Left ventricle myocardium inferior (tissue), 1 donor: ENCODE results near the gene BTBD9. TPM values are rescaled to one million over a fixed set of nuclear protein-coding genes. Genes with fewer than 3 reads are reported as not detected.
A peak's percentile ranks its signal among the peaks of the same experiment; 100 is the strongest.

Source experiments
- DNase-seq: peaks from one replicate; pipeline ENCODE4 v3.0.0-alpha.2; 2020
- H3K27ac ChIP-seq: fragments of 200-600 bp; replicated peaks from 2 replicates; pipeline ENCODE4 v1.8.0; 2021
- H3K27me3 ChIP-seq: fragments of 200-600 bp; 2 replicates; pipeline ENCODE4 v1.8.0; 2021; ENCODE audit warnings: low read depth
- H3K36me3 ChIP-seq: fragments of 200-600 bp; 2 replicates; pipeline ENCODE4 v1.8.0; 2021
- H3K4me1 ChIP-seq: fragments of 200-600 bp; 2 replicates; pipeline ENCODE4 v1.8.0; 2021
- H3K4me3 ChIP-seq: fragments of 200-600 bp; 2 replicates; pipeline ENCODE4 v1.8.0; 2021; ENCODE audit warnings: mild to moderate bottlenecking, moderate library complexity
- H3K9me3 ChIP-seq: fragments of 200-600 bp; replicated peaks from 2 replicates; pipeline ENCODE4 v1.8.0; 2021
- intact Hi-C: fragments of 100-400 bp; cut with micrococcal nuclease; formaldehyde crosslinking; loops from one replicate; pipeline ENCODE4 v1.11.0; 2022
- total RNA-seq: library from RNA; stranded (reverse); fragmentation: NEBNext Ultra II Directional; extraction: Animal tissue kit (Norgen Biotek cat#: 25700); gene quantifications from one replicate; pipeline ENCODE4 v1.2.1, GENCODE V29; 2021
- TF ChIP-seq, protein P1 (sequence below): fragments of 200-600 bp; IDR thresholded peaks from 2 replicates; pipeline ENCODE4 v1.8.0; 2021; ENCODE audit warnings: antibody characterized with exemption, mild to moderate bottlenecking, borderline replicate concordance
- donor health status: DM: no; HTN: yes; CAD: no; lungs with severe emphysema.

Gene BTBD9
- total RNA-seq, 1 donor from 2014 or later, result 16.5 TPM

DNA sequence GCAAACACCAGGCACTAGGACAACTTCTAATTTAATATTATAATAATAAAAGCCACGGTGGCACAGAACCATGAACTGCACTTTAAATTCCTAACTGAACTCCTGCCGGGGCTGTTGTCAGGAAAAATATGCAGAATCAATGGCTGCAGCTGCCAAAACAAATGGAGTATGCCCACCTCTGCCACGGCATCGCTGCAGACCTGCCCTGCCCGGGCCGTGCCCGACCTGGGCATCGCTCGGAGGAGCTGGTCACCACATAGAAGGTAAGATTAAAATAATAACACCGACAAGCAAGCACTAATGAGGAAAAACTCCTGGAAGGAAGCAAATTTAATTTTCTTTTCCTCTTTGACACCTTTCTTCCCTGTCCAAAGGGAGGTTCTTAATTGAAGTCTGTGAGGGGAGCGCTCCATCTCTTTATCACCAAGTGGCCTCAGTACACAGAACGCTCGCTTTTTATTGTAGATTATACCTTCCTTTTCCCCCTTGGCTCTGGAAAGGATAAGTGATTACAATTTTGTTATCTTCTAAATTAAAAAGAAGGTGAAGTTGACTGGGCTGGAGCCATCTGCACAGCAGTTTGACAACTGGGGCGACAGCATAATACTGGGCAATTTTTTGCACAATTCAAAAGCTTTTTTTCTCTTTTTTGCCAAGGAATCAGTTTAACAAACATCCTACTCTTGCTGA is 468.9 kb downstream of the BTBD9 start:
- intact Hi-C loops, result no loop called here
- H3K4me3 ChIP-seq, result no peak overlapping the region
- no peaks in the 10 kb centered on the region for H3K27me3 ChIP-seq

DNA sequence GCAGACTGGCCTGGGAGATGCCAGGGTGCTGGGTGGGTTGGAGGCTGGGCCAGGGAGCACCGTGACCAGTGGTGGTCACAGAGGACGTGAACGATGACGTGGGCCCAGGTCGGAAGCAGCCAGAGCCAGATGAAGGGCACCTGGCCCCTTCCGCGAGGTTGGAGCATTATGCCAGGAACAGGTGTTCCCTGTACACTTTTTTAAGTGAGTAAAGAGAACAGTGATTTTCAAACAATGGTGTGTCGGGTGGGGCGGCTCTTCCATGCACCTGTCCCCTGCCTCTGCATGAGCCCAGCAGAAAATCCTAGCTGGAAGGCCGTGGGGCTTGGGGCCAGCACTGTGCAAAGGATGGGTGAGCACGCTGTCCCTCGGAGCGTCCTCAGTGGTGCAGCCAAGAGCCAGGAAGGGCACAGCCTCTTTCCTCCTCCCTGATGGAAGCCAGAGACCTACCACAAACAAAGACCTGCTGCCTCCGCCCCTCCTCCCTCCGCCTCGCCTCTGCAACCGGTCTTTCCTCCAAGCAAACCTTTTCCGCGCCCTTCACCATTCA is 469.7 kb downstream of the BTBD9 start:
- no peaks in the 10 kb centered on the region for H3K27me3 ChIP-seq
- intact Hi-C loops, result no loop called here
- H3K4me1 ChIP-seq, result peaks cover 5% of the 10 kb centered on the region
- H3K36me3 ChIP-seq, result peaks cover 18% of the 10 kb centered on the region
- TF ChIP-seq, protein P1, sequence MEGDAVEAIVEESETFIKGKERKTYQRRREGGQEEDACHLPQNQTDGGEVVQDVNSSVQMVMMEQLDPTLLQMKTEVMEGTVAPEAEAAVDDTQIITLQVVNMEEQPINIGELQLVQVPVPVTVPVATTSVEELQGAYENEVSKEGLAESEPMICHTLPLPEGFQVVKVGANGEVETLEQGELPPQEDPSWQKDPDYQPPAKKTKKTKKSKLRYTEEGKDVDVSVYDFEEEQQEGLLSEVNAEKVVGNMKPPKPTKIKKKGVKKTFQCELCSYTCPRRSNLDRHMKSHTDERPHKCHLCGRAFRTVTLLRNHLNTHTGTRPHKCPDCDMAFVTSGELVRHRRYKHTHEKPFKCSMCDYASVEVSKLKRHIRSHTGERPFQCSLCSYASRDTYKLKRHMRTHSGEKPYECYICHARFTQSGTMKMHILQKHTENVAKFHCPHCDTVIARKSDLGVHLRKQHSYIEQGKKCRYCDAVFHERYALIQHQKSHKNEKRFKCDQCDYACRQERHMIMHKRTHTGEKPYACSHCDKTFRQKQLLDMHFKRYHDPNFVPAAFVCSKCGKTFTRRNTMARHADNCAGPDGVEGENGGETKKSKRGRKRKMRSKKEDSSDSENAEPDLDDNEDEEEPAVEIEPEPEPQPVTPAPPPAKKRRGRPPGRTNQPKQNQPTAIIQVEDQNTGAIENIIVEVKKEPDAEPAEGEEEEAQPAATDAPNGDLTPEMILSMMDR, result no peak
- no peak overlapping the region for H3K27ac ChIP-seq
- DNase-seq, result no peak
- no peaks in the 10 kb centered on the region for H3K9me3 ChIP-seq
- H3K4me3 ChIP-seq, result no peak overlapping the region

More for the DNA sequence above, 468.9 kb downstream of the BTBD9 start:
- Histone ChIP-seq H3K4me1 (peaks cover 5% of the 10 kb centered on the region), H3K36me3 (peaks cover 19% of the 10 kb centered on the region), H3K9me3 (no peaks in the 10 kb centered on the region), H3K27ac (no peak overlapping the region)
- TF ChIP-seq, protein P1, result no peak
- DNase-seq, result no peak

DNA sequence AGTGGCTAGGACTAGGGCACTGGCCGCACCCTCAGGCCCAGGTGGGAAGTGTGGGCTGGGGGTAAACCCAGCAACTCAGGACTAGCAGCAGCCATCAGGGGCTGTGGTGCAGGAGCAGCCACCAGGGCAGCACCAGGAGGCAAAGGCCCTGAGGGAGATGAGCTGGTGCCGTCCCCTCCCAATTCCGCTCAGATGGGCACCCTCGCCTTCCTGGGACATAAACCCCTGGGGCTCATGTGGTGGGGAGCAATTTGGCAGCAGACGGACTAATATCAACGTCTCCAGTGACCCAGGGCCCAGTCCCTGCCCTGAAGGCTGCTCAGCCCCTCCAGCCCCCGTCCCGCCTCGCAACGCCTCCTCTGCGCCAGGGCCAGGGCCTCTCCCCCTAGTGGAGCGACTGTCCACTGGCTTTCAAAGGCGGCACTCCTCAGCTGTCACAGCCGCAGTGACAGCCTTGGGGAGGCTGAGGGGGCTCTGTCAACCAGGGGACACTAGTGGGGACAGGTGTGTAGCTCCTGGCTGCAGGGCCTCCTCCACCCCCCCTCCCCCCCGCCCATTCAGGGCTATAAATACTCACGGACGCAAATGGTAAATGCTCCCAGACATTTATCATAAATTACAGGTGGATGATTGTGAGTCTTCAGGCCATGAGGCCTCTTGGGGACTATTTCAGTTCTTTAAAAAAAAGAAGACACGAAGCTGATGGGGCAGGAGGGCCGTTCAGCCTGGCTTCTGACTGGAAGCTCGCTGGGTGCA is 470.3 kb downstream of the BTBD9 start:
- Histone ChIP-seq H3K9me3 (no peaks in the 10 kb centered on the region), H3K27me3 (no peaks in the 10 kb centered on the region), H3K4me1 (peaks cover 5% of the 10 kb centered on the region), H3K27ac (peak overlapping the region; percentile 15), H3K4me3 (no peak overlapping the region), H3K36me3 (peaks cover 11% of the 10 kb centered on the region)
- no peak for DNase-seq
- intact Hi-C loops, result no loop called here
- TF ChIP-seq, protein P1, result peak; percentile 26

DNA sequence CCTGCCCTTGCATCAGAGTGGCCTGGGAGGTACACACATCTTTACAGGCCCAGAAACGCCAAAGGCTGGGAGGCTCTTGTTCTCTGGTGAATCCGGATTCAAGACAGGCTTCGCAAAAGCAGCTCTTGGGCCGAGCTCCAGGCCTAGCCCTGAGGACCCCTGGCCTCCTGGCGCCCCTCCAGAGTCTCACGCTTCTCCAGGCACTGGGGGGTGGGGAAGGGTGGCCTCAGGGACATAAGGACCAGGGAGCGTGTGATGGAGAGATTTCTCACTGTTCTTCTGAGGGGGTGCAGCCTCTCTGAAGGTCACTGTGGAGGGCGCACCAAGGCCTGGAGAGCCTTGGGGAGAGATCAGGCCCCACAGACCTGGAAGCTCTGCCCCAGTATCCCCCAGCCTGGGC is 471.0 kb downstream of the BTBD9 start:
- TF ChIP-seq, protein P1, result no peak
- intact Hi-C loops, result no loop called here
- Histone ChIP-seq H3K4me1 (peaks cover 11% of the 10 kb centered on the region), H3K36me3 (peaks cover 5% of the 10 kb centered on the region), H3K9me3 (no peaks in the 10 kb centered on the region), H3K27me3 (no peaks in the 10 kb centered on the region), H3K4me3 (no peak overlapping the region), H3K27ac (peak overlapping the region; percentile 15)
- DNase-seq, result no peak

DNA sequence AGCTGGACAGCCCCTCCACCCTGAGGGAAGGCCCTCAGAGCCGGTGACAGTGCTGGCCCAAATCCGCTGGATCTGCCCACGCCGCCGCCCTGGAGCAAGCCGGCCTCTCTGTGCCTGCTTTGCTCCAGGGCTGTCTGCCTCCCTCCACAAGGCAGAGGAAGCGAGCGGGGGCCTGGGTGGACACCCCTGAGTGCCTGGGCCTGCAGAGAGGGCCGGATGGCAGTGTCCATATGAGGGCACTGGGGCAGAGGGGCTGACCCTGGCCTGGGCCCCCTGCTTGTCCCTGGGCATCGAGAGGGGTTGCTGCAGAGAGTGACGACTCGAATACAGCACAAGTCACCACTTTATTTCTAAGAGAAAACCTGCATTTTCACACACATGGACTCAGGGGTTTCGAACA is 471.6 kb downstream of the BTBD9 start:
- peak overlapping the region; percentile 6 for H3K27ac ChIP-seq
- DNase-seq, result no peak
- TF ChIP-seq, protein P1, result no peak
- no peak overlapping the region for H3K4me3 ChIP-seq
- intact Hi-C loops, result no loop called here
- no peaks in the 10 kb centered on the region for H3K9me3 ChIP-seq
- H3K4me1 ChIP-seq, result peaks cover 12% of the 10 kb centered on the region
- H3K36me3 ChIP-seq, result no peaks in the 10 kb centered on the region
- H3K27me3 ChIP-seq, result no peaks in the 10 kb centered on the region
